ENCODE data around the gene CTSA.

Gene CTSA

DNA sequence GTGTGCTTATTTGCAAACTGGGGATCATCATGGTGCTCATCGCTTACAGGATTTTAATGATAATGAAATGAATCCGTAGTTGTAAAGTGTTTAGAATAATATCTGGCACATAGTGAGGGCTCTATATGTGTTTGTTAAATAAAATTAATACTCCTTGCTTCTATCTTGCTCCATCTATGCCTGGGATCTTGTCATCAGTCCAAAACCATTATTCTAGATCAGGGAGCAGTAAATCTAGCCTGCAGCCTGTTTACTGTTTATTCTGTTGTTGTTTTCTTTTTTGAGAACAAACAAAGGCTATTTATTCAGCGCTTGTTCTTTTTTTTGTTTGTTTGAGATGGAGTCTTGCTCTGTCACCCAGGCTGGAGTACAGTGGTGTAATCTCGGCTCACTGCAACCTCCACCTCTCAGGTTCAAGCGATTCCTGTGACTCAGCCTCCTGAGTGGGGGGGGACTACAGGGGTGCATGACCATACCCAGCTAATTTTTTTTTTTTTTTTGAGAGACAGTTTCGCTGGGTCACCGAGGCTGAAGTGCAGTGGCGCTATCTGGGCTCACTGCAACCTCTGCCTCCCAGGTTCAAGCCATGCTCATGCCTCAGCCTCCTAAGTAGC is 42.1 kb upstream of the CTSA start:
- H3K27ac ChIP-seq = peak overlapping the region; percentile 42
- TF ChIP-seq ZFX (IDR thresholded peaks at IDR 0.05; ENCODE audit: borderline replicate concordance) = no peak
- TF ChIP-seq, protein P1, sequence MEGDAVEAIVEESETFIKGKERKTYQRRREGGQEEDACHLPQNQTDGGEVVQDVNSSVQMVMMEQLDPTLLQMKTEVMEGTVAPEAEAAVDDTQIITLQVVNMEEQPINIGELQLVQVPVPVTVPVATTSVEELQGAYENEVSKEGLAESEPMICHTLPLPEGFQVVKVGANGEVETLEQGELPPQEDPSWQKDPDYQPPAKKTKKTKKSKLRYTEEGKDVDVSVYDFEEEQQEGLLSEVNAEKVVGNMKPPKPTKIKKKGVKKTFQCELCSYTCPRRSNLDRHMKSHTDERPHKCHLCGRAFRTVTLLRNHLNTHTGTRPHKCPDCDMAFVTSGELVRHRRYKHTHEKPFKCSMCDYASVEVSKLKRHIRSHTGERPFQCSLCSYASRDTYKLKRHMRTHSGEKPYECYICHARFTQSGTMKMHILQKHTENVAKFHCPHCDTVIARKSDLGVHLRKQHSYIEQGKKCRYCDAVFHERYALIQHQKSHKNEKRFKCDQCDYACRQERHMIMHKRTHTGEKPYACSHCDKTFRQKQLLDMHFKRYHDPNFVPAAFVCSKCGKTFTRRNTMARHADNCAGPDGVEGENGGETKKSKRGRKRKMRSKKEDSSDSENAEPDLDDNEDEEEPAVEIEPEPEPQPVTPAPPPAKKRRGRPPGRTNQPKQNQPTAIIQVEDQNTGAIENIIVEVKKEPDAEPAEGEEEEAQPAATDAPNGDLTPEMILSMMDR (IDR thresholded peaks at IDR 0.05) = no peak

DNA sequence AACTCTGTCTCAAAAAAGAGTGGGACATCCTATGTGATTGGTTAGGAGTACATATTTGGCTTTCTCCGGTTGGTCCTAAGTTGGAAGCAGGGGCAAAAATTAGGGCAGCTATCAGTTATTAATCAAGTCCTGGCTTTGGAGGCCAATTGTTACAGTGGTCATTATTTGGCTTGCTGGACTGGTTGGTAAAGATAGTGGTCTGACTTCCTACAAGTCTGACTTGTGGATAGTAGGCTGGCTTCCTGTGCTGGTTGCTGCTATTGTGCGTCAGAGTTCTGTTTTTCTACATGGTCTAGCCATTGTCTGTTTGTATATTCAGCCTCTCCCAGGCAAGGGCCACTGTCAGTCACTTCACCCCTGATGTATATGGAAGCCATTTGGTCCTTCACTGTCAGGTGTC is 40.9 kb upstream of the CTSA start:
- H3K27ac ChIP-seq = no peak overlapping the region
- TF ChIP-seq, protein P1 (IDR thresholded peaks at IDR 0.05) = no peak
- TF ChIP-seq ZFX (IDR thresholded peaks at IDR 0.05; ENCODE audit: borderline replicate concordance) = no peak

DNA sequence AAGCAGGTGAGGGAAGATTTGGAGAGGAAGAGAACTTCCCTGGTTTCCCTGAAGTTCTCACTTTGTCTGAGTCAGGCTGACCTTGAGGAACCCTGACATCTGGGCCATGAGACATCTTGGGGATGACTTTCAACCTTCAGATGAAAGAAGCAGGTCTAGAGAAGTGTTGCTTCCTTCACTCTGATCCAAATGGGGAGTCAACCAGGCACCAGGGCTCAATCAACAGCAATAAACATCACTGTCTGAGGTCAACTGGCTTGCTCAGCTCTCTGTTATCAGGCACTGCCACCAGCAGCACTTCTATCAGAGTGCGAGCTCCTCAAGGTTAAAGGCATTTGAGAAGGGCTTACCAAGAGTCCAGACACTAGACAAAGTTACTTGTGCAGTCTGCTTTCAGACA is 40.2 kb upstream of the CTSA start:
- H3K27ac ChIP-seq = no peak overlapping the region
- TF ChIP-seq, protein P1 (IDR thresholded peaks at IDR 0.05) = no peak
- TF ChIP-seq ZFX (IDR thresholded peaks at IDR 0.05; ENCODE audit: borderline replicate concordance) = no peak

DNA sequence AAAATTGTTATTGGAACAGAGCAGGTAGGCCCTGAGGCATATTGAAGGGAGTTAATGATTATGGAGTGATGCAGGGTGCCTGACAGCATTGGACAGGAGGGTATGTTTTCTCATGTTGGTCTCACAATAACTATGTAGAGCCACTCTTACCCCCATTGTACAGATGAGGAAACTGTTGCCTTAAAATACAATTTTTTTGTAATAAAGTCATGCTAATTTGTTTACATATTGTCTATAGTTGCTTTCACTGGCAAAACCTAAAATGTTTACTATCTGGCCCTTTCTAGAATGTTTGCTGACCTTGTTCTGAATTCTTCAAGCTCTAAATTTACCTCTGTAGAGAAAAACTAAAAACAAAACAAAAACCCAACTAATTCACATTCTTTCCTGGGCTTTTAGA is 39.6 kb upstream of the CTSA start:
- H3K27ac ChIP-seq = no peak overlapping the region
- no peak for TF ChIP-seq ZFX (IDR thresholded peaks at IDR 0.05; ENCODE audit: borderline replicate concordance)
- TF ChIP-seq, protein P1 (IDR thresholded peaks at IDR 0.05) = no peak

DNA sequence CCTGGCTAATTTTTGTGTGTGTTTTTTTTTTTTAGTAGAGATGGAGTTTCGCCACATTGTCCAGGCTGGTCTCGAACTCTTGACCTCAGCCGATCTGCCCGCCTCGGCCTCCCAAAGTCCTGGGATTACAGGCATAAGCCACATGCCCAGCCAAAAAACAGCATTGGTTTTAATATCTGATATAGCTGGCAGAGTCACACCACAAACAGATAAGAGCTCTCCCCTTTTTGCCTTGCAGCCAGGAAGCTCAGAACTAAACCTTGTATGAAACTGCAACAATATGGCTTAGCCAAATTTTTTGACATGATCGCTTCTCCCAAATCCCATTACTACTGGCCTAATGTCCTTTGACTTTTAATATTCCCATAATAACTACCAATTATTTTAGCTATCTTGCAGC is 38.8 kb upstream of the CTSA start:
- TF ChIP-seq, protein P1 (IDR thresholded peaks at IDR 0.05) = no peak
- H3K27ac ChIP-seq = no peak overlapping the region

DNA sequence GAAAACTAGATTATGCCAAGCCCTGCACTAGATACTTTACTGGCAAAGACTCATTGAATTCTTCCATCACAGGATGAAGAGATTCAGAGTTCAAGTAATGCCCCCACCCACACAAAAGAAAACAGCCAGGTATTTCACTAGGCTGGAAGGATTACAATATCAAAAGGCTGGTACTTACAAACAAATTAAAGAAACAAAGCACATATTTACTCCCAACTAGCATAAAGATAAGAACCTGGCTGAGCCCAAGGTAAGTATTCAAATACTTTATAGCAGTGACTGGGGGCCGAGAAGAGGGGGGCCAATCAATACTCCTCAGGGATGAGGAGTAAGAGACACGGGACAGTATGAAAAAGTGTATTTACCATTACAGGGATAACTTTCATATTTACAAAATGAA is 37.7 kb upstream of the CTSA start:
- 0 out of 2 replicates have a peak overlapping the region, but pooled peaks have one; percentile 15 for H3K27ac ChIP-seq
- TF ChIP-seq ZFX (IDR thresholded peaks at IDR 0.05; ENCODE audit: borderline replicate concordance) = no peak
- TF ChIP-seq, protein P1 (IDR thresholded peaks at IDR 0.05) = no peak

DNA sequence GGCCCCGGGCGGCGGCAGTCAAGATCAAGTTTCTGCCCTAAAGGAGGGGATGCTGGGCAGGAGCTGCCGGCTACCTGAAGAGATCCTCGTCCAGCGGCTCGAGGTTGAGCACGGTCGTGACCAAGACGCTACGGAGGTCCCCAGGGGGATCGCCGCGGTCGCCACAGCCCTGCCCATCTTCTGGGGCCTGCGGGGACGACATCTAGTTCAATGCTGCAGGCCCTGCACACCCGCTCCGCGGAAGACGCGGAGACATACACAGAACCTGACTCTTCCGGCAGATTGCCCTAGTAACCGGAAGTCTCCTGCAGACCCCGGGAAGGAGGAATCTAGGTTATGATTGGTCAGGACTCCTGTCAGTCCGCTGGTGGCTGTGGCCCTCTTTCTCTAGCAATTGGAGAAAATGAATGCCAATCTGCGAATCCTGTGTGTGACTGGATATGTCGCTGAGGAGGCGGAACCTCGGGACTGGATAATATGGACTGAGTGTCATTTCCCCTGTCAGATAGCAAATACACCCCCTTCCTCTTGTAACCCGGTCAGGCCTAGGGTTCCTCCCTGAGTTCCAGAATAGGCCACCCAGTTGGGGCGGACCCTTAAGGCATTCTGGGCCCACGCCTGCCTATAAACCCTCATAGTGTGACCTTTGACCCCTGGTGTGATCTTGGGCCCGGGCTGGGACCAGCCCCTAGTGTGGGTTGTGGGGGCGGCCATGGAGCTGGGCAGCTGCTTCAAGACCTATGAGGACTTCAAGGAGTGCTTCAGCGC is 33.8 kb upstream of the CTSA start, which contains the start of the genes ACOT8 and ZSWIM3:
TSS of gene ACOT8 (minus strand) at position 279 of the 768 bp plus-strand sequence. CDS start at position 202, 77 bp downstream.
TSS of gene ZSWIM3 (plus strand) at position 501 of the 768 bp plus-strand sequence. CDS start at position 713, 212 bp downstream.
- H3K27ac ChIP-seq = peak within 1 kb of the TSS; percentile 72
- TF ChIP-seq ZFX (IDR thresholded peaks at IDR 0.05; ENCODE audit: borderline replicate concordance) = no peak
- TF ChIP-seq, protein P1 (IDR thresholded peaks at IDR 0.05) = no peak

Data from 22Rv1 (cell line).